ENCODE measurements around the gene KIAA1549. TPM values are rescaled to one million over a fixed set of nuclear protein-coding genes. Genes with fewer than 3 reads are reported as not detected.
A peak's percentile ranks its signal among the peaks of the same experiment; 100 is the strongest.

KIAA1549 gene
- total and polyA plus RNA-seq, 9 donors, result 1.2 to 5.0 (median 3.6) TPM

GRCh38 chr7:138926241-138926612 lies 55.0 kb downstream of the KIAA1549 start:
- DNase-seq, result no peak
- H3K9me3 ChIP-seq, result no peaks in the 10 kb centered on the region
- no peak overlapping the region for H3K4me3 ChIP-seq
- H3K36me3 ChIP-seq, result no peaks in the 10 kb centered on the region
- H3K27me3 ChIP-seq, result no peaks in the 10 kb centered on the region
- TF ChIP-seq CTCF (IDR thresholded peaks at IDR 0.05), result no peak
- no peak for TF ChIP-seq EP300 (IDR thresholded peaks at IDR 0.05)
- no peak for TF ChIP-seq POLR2A (IDR thresholded peaks at IDR 0.05)
- WGBS, 3 donors, result 89 to 92% (median 91%) methylated on average over 8 of the region's 8 CpGs
- H3K27ac ChIP-seq, result no peak overlapping the region
- peaks cover 2% of the 10 kb centered on the region for H3K4me1 ChIP-seq (ENCODE audit: insufficient read depth)
- intact Hi-C loops (cut with DNase I), result no loop called here

GRCh38 chr7:138924501-138925225 lies 56.5 kb downstream of the KIAA1549 start:
- WGBS, 3 donors, result 65 to 70% (median 65%) methylated on average over 17 of the region's 17 CpGs
- no peak overlapping the region for H3K4me3 ChIP-seq
- no peaks in the 10 kb centered on the region for H3K27me3 ChIP-seq
- peak in 1 of 5 donors; percentile 20 for DNase-seq
- no peak for TF ChIP-seq EP300 (IDR thresholded peaks at IDR 0.05)
- no peak for TF ChIP-seq POLR2A (IDR thresholded peaks at IDR 0.05)
- TF ChIP-seq CTCF (IDR thresholded peaks at IDR 0.05), result no peak
- intact Hi-C loops (cut with DNase I), result no loop called here
- H3K4me1 ChIP-seq (ENCODE audit: insufficient read depth), result peaks cover 2% of the 10 kb centered on the region
- H3K36me3 ChIP-seq, result no peaks in the 10 kb centered on the region
- no peak overlapping the region for H3K27ac ChIP-seq
- H3K9me3 ChIP-seq, result no peaks in the 10 kb centered on the region

GRCh38 chr7:138921277-138921676 lies 59.9 kb downstream of the KIAA1549 start:
- H3K4me1 ChIP-seq (ENCODE audit: insufficient read depth), result peaks cover 2% of the 10 kb centered on the region
- DNase-seq, result no peak
- intact Hi-C loops (cut with DNase I), result no loop called here
- TF ChIP-seq EP300 (IDR thresholded peaks at IDR 0.05) (no peak), CTCF (IDR thresholded peaks at IDR 0.05) (no peak), POLR2A (IDR thresholded peaks at IDR 0.05) (no peak)
- no peaks in the 10 kb centered on the region for H3K9me3 ChIP-seq
- WGBS, 3 donors, result 97 to 98% (median 97%) methylated on average over 11 of the region's 11 CpGs
- H3K27ac ChIP-seq, result no peak overlapping the region
- no peaks in the 10 kb centered on the region for H3K36me3 ChIP-seq
- H3K4me3 ChIP-seq, result no peak overlapping the region
- no peaks in the 10 kb centered on the region for H3K27me3 ChIP-seq

GRCh38 chr7:138919911-138920310 lies 61.3 kb downstream of the KIAA1549 start:
- H3K4me1 ChIP-seq (ENCODE audit: insufficient read depth), result peaks cover 2% of the 10 kb centered on the region
- no peaks in the 10 kb centered on the region for H3K9me3 ChIP-seq
- DNase-seq, result no peak
- intact Hi-C loops (cut with DNase I), result no loop called here
- H3K27me3 ChIP-seq, result no peaks in the 10 kb centered on the region
- no peak for TF ChIP-seq CTCF (IDR thresholded peaks at IDR 0.05)
- no peak for TF ChIP-seq POLR2A (IDR thresholded peaks at IDR 0.05)
- TF ChIP-seq EP300 (IDR thresholded peaks at IDR 0.05), result no peak
- no peak overlapping the region for H3K4me3 ChIP-seq
- no peak overlapping the region for H3K27ac ChIP-seq
- WGBS, 3 donors, result 75 to 86% (median 84%) methylated on average over 5 of the region's 5 CpGs
- no peaks in the 10 kb centered on the region for H3K36me3 ChIP-seq

All from ovary (tissue), 9 donors.